Smooth muscle cell (in vitro differentiated cells): ENCODE results near the gene LOXL3. TPM values are rescaled to one million over a fixed set of nuclear protein-coding genes. Genes with fewer than 3 reads are reported as not detected.

Experiments
- DNase-seq: peaks from one replicate; lab custom pipeline; 2025; ENCODE audit not compliant: unreplicated experiment; lab: John Stamatoyannopoulos, UW
- H2AFZ ChIP-seq: fragments of 200-600 bp; sonication (generic); 2 replicates; pipeline ENCODE4 v1.6.0; 2016; ENCODE audit warnings: antibody characterized with exemption, low read depth, mild to moderate bottlenecking
- H3F3A ChIP-seq: fragments of 200-600 bp; sonication (generic); 2 replicates; pipeline ENCODE4 v1.6.0; 2017; ENCODE audit warnings: antibody characterized with exemption, low read depth
- H3K27ac ChIP-seq: fragments of 200-600 bp; sonication (generic); 2 replicates; pipeline ENCODE4 v1.5.1; 2016; ENCODE audit warnings: low read depth, mild to moderate bottlenecking
- H3K27me3 ChIP-seq: fragments of 200-600 bp; sonication (generic); 2 replicates; pipeline ENCODE4 v1.6.1; 2016; ENCODE audit warnings: low read depth, mild to moderate bottlenecking
- H3K36me3 ChIP-seq: fragments of 200-600 bp; sonication (generic); 2 replicates; pipeline ENCODE4 v1.5.1; 2016; ENCODE audit warnings: low read depth
- H3K4me1 ChIP-seq: fragments of 200-600 bp; sonication (generic); 2 replicates; pipeline ENCODE4 v1.5.1; 2016; ENCODE audit warnings: low read depth
- H3K4me2 ChIP-seq: fragments of 200-600 bp; sonication (generic); 2 replicates; pipeline ENCODE4 v1.6.0; 2016; ENCODE audit warnings: mild to moderate bottlenecking
- H3K4me3 ChIP-seq: fragments of 200-600 bp; sonication (generic); 2 replicates; pipeline ENCODE4 v1.5.1; 2016; ENCODE audit warnings: mild to moderate bottlenecking
- H3K79me2 ChIP-seq: fragments of 200-600 bp; sonication (generic); 2 replicates; pipeline ENCODE4 v1.6.0; 2016; ENCODE audit warnings: low read depth, mild to moderate bottlenecking
- H3K9ac ChIP-seq: fragments of 200-600 bp; sonication (generic); 2 replicates; pipeline ENCODE4 v1.6.0; 2016; ENCODE audit warnings: low read depth
- H3K9me3 ChIP-seq: fragments of 200-600 bp; sonication (generic); replicated peaks from 2 replicates; pipeline ENCODE4 v1.5.1; 2016; ENCODE audit warnings: low read depth
- H4K20me1 ChIP-seq: fragments of 200-600 bp; sonication (generic); 2 replicates; pipeline ENCODE4 v1.6.0; 2016; ENCODE audit warnings: low read depth
- WGBS: methylation state at CpG from one replicate; pipeline ENCODE4 v1.1.7; 2016; ENCODE audit warnings: low lambda C conversion rate; 5-methylcytosine and 5-hydroxymethylcytosine counted together
- polyA plus RNA-seq: library from polyadenylated mRNA; unstranded; fragments of >200 nt; fragmentation: Nextera tagmentation; extraction: Ambion mirVana; gene quantifications from 2 replicates; pipeline ENCODE4 v1.2.1, GENCODE V29; 2016
- total RNA-seq: library from RNA; depleted of rRNA; stranded (reverse); fragments of >200 nt; gene quantifications from 2 replicates; pipeline ENCODE4 v1.2.3, GENCODE V29; 2014
- TF ChIP-seq, protein P1 (sequence below): fragments of 200-600 bp; sonication (generic); IDR thresholded peaks from 2 replicates; pipeline ENCODE4 v1.5.1; 2017; ENCODE audit warnings: borderline replicate concordance, mild to moderate bottlenecking, antibody characterized with exemption; ENCODE audit not compliant: insufficient read depth, poor library complexity, severe bottlenecking

The LOXL3 gene
- total and polyA plus RNA-seq, 2 experiments from 2014 or later, result 123 to 190 TPM

DNA sequence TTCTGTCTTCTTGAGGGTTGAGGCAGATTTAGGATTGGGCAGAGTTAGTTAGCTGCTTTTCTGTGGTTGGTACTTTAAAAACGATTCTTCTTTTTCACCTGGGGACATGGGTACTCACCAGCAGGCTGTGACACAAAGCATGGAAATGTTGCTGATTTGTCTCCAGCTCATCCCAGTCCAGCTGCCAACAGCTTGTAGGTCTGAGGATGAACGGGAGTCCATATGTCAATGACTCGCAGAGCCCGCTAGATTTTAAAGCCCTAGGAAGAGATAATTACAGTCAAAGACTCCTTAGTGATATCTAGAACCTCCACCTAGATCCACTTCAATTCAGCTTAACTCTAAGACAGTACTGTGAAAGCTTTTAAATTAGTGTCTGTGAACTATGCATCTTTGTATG is 21.6 kb upstream of the LOXL3 start:
- Histone ChIP-seq H3K27me3 (no peaks in the 10 kb centered on the region), H3F3A (peaks cover 28% of the 10 kb centered on the region), H3K79me2 (no peaks in the 10 kb centered on the region), H3K9me3 (no peaks in the 10 kb centered on the region), H3K9ac (no peak overlapping the region), H2AFZ (no peak overlapping the region), H3K4me3 (no peak overlapping the region), H4K20me1 (no peaks in the 10 kb centered on the region), H3K36me3 (no peaks in the 10 kb centered on the region), H3K4me2 (no peak overlapping the region), H3K4me1 (peaks cover 7% of the 10 kb centered on the region), H3K27ac (no peak overlapping the region)
- TF ChIP-seq, protein P1, sequence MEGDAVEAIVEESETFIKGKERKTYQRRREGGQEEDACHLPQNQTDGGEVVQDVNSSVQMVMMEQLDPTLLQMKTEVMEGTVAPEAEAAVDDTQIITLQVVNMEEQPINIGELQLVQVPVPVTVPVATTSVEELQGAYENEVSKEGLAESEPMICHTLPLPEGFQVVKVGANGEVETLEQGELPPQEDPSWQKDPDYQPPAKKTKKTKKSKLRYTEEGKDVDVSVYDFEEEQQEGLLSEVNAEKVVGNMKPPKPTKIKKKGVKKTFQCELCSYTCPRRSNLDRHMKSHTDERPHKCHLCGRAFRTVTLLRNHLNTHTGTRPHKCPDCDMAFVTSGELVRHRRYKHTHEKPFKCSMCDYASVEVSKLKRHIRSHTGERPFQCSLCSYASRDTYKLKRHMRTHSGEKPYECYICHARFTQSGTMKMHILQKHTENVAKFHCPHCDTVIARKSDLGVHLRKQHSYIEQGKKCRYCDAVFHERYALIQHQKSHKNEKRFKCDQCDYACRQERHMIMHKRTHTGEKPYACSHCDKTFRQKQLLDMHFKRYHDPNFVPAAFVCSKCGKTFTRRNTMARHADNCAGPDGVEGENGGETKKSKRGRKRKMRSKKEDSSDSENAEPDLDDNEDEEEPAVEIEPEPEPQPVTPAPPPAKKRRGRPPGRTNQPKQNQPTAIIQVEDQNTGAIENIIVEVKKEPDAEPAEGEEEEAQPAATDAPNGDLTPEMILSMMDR, result no peak
- WGBS, result 65% methylated on average over 4 of the region's 4 CpGs
- DNase-seq, result no peak

DNA sequence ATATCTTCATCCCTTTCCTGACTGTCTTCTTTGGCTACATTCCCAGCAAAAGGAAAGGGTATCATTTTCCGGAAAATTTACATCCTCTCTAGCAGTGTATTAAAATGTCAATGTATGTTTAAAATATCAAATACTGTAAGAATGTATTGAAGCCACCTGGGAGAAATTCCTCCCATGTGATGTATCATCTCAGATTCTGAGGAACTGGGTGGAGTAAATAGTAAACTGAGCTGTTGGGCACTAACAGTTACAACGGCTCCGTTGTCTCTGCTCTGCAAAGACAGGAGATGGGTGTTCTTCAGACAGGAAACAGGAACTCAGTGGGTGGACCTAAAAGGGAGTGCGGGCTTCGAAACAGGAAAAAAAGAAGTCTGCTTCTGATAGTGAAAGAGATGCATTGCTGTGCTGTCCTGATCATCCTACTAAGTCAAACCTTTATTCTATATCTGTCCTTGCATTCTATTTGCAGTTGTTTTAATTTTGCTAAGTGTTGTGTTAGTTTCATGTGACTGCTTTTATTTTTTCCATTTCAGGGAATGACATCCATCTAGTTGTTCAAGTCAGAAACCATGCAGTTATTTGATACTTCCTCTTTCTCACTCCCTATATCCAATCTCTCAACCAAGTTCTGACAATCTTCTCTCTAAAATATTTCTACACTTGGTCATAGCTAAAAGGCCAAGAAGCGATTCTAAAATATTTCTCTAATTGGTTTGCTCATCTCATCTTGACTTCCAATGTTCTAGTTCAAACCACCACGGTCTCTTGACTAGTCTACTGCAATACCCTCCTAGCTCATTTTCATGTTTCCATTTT is 20.2 kb upstream of the LOXL3 start:
- Histone ChIP-seq H2AFZ (peak overlapping the region; percentile 77), H3K27ac (peak overlapping the region; percentile 39), H3F3A (peaks cover 28% of the 10 kb centered on the region), H3K79me2 (no peaks in the 10 kb centered on the region), H3K4me2 (peak overlapping the region; percentile 40), H3K36me3 (no peaks in the 10 kb centered on the region), H3K4me1 (peaks cover 7% of the 10 kb centered on the region), H3K9me3 (no peaks in the 10 kb centered on the region), H4K20me1 (no peaks in the 10 kb centered on the region), H3K4me3 (no peak overlapping the region), H3K9ac (no peak overlapping the region), H3K27me3 (no peaks in the 10 kb centered on the region)
- WGBS, result 46% methylated on average over 7 of the region's 7 CpGs
- TF ChIP-seq, protein P1, result no peak
- DNase-seq, result no peak

DNA sequence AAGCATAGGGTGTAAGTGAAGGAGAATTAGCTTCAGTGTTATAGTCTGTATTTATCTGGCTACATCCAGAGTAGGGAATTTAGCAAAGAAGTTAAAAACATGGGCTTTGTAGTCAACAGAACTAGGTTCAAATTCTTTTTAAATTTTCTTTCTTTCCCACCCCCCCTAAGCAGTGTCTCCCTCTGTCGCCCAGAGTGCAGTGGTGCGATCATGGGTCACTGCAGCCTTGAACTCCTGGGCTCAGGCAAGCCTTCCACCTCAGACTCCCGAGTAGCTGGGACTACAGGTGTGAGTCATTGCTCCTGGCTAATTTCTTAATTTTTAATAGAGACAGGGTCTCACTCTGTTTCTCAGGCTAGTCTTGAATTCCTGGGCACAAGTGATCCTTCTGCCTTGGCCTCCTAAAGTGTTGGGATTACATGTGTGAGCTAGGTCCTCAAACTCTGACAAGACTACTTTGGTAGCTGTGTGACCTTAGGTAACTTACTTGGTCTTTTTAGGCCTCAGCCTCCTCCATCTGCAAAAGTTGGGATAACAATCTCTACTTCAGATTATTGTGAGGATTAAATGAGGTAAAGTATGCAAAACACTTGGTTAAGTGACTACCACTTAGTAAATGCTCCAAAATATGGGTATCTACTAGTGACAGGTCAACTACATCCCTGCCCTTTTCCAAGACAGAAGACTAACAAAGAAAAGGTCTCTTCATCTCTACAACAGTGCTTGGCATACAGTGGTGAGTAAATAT is 18.6 kb upstream of the LOXL3 start:
- Histone ChIP-seq H3K27ac (no peak overlapping the region), H3K27me3 (no peaks in the 10 kb centered on the region), H3K9ac (no peak overlapping the region), H3K9me3 (no peaks in the 10 kb centered on the region), H3K4me2 (no peak overlapping the region), H2AFZ (no peak overlapping the region), H3K79me2 (no peaks in the 10 kb centered on the region), H4K20me1 (no peaks in the 10 kb centered on the region), H3K4me1 (peaks cover 17% of the 10 kb centered on the region), H3K4me3 (no peak overlapping the region), H3K36me3 (no peaks in the 10 kb centered on the region), H3F3A (peaks cover 35% of the 10 kb centered on the region)
- no peak for DNase-seq
- TF ChIP-seq, protein P1, result no peak
- 75% methylated on average over 3 of the region's 3 CpGs for WGBS
